Effector CD8-positive, alpha-beta T cell (primary cell): ENCODE measurements around the gene TAF10.

Experiments used
- DNase-seq: peaks from one replicate; lab custom pipeline; 2025; lab: John Stamatoyannopoulos, UW

TAF10 gene

GRCh38 chr11:6625156-6625831 lies 13.3 kb upstream of the TAF10 start:
- DNase-seq: no peak

- no peak for DNase-seq
Observed at GRCh38 chr11:6623391-6624363, 11.7 kb upstream of the TAF10 start.

DNA sequence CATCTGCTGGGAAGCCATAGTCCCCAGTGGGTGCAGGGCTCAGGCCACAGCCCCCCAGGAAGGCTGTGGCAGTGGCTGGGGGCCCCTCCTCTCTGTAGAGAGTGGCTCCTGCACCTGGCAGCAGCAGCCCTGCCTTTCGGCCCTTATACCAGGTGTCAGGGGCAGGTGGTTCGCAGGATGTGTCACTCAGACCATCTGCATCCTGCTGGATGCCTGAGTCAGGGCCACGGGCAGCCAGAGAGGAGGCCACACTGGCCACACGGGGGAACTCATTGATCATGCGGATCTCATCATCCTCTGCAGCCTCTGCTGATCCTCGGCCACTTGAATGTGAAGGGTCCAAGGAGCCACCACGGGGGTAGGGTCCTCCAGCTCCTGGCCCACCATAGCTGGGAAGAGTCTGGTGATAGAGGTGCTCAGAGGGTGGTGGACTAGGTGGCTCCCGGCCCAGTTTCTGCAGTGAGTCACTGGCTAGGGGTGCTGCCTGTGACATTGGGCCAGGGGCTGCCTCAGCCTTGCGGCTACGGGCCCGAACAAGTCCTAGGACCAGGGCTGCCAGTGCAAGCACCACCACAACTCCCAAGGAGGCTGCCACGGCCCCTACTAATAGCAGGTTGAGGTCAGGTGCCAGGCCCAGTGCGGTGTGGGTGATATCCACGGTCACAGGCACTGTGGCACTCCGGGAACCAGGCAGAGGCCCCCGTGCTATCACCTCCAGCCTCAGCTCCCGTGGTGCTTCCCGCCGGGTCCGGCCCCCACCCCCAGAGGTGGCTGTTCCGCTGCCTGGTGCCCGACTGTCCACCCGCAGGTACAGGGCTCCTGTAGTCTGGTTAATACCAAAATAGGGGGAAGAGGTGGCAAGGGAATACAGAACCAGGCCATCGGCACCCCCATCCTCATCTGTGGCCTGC lies 10.5 kb upstream of the TAF10 start:
- DNase-seq: no peak

DNA sequence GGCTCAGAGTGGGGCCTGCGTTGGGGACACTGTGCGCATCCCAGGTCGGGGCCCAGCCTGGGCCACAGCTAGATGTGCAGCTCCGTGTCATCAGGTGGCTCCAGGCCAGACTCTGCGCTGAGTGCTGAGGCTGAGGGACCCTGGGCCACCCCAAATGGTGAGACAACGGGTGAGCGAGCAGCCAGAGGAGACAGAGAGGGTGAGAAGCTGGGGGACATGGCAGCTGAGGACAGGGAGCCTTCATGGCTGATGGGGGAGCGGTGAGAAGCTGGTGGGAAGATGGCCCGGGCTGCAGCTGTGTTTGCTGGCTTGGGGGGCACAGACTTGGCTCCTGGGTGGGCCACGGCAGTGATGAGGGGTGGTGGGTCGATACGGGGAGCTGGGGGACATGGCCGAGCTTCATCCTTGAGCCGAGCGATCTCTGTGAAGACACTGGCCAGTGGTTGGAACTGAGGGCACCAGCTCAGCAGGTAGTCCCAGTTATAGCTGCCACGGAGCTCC lies 9.7 kb upstream of the TAF10 start:
- DNase-seq: no peak

DNA sequence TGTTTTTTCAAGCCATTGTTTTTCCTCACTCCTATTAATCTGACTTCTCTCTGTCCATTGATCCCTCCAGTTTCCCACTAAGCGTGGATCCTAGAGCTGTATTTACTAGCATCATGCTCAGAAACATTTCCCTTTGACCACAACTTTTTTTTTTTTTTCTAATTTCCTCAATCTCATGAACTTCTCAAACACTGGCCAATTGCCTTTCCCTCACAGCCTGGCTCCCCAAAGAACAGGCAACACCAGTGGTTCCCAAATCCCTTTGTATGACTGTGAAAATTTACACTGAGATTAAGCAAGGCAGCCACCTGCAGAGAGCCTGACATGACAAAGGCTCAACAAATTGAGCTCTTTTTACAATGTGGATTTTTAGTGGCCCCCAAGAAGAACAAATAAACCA lies 8.6 kb upstream of the TAF10 start:
- DNase-seq: no peak

DNA sequence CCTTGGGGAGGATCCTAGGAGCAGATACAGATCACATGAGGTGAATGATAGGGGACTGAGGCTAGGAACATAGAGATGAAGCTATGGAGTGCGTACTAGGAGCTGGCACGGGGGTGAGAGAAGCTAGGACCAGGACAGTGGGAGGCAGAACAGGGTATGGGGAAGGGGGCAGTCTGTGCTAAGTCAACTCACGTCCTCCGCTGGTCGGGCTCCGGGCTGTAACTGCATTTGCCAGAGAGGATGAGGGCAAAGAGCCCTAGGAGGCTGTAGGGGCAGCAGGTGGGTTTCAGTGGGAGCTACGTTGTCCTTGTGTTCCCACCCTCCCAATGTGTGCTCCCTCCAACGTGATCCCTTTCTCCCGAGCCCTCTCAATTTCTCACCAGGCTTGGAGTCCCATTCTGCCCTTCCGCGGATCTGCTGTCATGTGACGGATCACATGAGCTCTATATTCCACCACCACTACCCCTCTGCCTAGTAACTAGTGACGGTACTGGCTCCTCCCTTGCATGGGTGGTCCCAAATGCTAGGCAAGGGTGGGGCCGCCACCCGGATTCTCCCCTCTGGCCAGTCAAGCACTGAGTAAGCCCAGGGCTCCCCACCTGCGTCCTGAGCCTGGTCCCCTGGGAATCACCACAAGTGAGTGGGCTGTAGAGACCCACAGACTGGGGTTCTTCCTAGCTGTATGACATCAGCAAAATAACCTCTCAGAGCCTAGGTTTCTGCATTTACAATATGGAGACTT lies 7.2 kb upstream of the TAF10 start, which contains the start of gene TPP1:
Gene TPP1 (minus strand): TSS at position 419 of the 742 bp plus-strand sequence. CDS start 22 bp downstream, at position 397.
- peak; percentile 88 for DNase-seq

- peak; percentile 11 for DNase-seq
Observed at GRCh38 chr11:6618117-6619003, 6.3 kb upstream of the TAF10 start.

DNA sequence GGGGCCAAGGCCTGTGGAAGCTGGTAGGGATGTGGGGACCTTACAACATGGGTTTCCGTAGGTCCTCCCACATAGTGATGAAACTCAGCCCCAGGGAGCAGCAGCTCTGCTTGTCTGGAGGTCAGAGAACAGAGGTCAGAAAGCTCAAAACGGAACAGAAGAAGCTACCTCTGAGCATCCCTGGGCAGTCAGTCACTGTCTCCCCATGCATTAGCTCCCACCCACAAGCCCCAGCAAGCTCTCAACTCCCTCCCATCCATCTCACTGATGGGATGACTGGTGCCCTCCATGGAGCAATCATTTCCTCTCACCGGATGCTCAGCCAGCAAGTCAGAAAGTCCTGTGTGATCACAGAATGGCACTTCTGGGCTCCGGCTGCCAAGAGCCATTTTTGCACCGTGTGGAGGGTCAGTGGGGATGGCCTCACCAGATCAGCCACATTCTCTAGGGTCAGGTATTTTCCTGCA lies 5.3 kb upstream of the TAF10 start:
- no peak for DNase-seq

- no peak for DNase-seq
Observed at GRCh38 chr11:6616596-6617250, 4.7 kb upstream of the TAF10 start.

DNA sequence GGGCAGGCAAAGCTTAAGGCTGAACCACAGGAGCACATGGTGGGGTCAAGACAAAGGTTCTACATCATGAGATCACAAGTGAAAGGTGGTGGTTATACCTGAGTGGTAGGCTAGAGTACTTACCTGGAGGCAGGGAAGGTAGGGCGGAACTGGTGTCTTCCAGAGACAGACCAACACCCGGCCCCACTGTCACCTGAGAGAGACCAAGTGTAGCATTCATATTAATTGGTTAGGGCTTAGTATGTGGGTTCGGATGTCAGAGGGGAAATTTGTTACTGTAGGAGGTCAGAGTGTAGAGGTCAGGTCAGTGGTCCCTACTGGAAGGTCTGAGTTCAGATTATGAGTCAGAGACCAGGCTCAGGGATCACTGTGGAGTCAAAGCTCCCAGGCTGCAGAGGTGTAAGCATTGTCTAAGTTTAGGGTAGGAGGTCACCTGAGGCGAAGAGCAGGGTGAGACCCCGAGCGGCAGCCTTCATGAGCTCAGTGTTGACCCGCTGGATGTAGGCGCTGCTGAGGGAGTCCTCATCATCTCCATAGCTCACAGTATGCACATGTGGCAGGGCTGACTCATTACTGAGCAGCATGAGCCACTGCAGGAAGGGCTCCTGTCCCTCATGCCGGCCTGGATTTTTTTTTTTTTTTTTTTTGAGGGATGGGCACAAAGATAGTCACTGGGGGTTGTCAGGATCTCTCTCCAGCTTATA lies 4.0 kb upstream of the TAF10 start:
- DNase-seq: no peak

GRCh38 chr11:6615046-6615445 lies 3.0 kb upstream of the TAF10 start:
- DNase-seq: no peak

GRCh38 chr11:6614446-6614845 lies 2.4 kb upstream of the TAF10 start:
- no peak for DNase-seq

GRCh38 chr11:6613496-6613895 lies 1.5 kb upstream of the TAF10 start:
- DNase-seq: no peak

GRCh38 chr11:6611963-6612212 lies 128 bp downstream of the TAF10 start:
- DNase-seq: no peak

- DNase-seq: peak; percentile 24
Observed at GRCh38 chr11:6611092-6611962, 689 bp downstream of the TAF10 start.

- no peak for DNase-seq
Observed at GRCh38 chr11:6610591-6610990, 1.4 kb downstream of the TAF10 start.

DNA sequence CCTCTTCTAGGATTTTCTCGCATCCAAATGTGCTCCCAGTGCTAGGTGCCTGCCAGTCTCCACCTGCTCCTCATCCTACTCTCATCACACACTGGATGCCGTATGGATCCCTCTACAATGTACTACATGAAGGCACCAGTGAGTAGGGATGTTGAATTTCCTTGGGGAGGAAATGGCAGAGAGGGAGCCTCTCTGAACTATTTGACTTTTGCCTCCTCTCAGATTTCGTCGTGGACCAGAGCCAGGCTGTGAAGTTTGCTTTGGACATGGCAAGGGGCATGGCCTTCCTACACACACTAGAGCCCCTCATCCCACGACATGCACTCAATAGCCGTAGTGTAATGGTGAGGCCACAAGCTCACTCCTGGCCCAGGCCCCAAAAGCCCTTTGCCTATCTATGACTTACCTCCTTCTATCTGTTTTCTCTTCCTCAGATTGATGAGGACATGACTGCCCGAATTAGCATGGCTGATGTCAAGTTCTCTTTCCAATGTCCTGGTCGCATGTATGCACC lies 2.5 kb downstream of the TAF10 start:
- DNase-seq: no peak
